ENCODE data around the gene APOA1. TPM values are rescaled to one million over a fixed set of nuclear protein-coding genes. Genes with fewer than 3 reads are reported as not detected.

APOA1 gene
- total and polyA plus RNA-seq, 2 donors: 2.3 to 12.3 TPM

DNA sequence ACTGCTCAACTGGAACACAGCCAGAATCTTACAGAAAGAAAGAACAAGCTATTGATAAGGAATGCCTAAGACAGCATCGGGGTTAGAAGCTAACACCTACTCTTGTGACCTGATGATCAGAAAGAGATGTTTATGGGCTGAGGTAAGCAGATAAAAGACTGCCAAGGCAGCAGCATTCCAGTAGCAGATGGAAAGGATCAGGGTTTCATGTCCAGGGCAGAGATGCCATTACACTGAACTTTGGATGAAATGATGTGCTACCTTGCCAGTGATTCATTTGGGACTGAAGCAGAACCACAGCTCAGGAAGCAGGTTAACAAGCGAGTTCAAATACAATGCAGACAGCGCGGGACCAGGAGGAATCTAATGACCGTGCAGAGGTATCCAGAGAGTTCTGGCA, 27.1 kb upstream of the APOA1 start:
- peaks cover 56 to 90% of the 10 kb centered on the region in 2 donors for H3K36me3 ChIP-seq (ENCODE audit: control insufficient read depth in 2 of 2, insufficient read depth in 2 of 2, low read length in 1 of 2)

DNA sequence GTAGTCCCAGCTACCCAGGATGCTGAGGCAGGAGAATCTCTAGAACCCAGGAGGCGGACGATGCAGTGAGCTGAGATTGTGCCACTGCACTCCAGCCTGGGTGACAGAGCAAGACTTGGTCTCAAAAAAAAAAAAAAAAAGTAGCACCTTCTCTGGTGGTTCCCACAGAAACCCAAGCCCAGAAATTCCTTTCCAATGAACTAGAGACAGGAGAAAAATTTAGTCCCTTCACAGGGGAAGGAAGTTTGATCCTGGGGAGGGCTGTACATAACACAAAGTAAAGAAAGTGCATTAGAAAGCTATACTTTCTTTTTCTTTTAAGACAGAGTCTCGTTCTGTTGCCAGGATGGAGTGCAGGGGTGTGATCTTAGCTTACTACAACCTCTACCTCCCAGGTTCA, 25.5 kb upstream of the APOA1 start:
- 97% methylated on average over 3 of the region's 3 CpGs for WGBS

More for the DNA sequence above, 27.1 kb upstream of the APOA1 start:
- Histone ChIP-seq H3K9me3 (ENCODE audit: control insufficient read depth in 2 of 2, insufficient read depth in 1 of 2, low read length in 1 of 2) (no peaks in the 10 kb centered on the region), H3K4me3 (ENCODE audit: low read length in 2 of 2) (no peak overlapping the region), H3K4me1 (ENCODE audit: control insufficient read depth in 2 of 2, insufficient read depth in 2 of 2, low read length in 2 of 2) (no peaks in the 10 kb centered on the region), H3K27ac (ENCODE audit: low read depth in 1 of 2, low read length in 1 of 2) (no peak overlapping the region), H3K27me3 (ENCODE audit: control insufficient read depth in 2 of 2, insufficient read depth in 1 of 2, low read length in 1 of 2) (no peaks in the 10 kb centered on the region)
- 99% methylated on average over 5 of the region's 5 CpGs for WGBS
- DNase-seq (ENCODE audit: low read depth in 6 of 9, low spot score in 9 of 9): no peak

DNA sequence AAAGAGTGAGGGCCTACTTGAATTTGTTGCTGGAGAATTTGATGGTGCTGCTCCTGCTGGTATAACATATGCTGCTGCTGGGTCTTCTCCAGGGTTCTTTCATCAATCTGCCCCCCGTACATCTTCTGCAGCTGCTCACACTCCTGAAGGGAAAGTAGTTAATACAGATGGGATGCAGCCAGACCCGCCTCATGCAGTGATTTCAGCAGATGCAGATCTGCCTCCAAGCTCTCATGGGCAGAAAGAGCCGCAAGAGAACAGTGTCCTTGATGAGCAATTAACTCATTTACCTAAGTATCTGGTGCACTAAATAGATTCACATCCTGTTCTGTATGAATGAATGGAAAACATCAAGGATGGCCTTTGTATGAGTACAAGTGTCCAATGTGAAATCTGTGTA, 24.8 kb upstream of the APOA1 start:
- Histone ChIP-seq H3K27me3 (ENCODE audit: control insufficient read depth in 2 of 2, insufficient read depth in 1 of 2, low read length in 1 of 2) (no peaks in the 10 kb centered on the region), H3K27ac (ENCODE audit: low read depth in 1 of 2, low read length in 1 of 2) (no peak overlapping the region), H3K36me3 (ENCODE audit: control insufficient read depth in 2 of 2, insufficient read depth in 2 of 2, low read length in 1 of 2) (peaks cover 64 to 89% of the 10 kb centered on the region in 2 donors), H3K4me1 (ENCODE audit: control insufficient read depth in 2 of 2, insufficient read depth in 2 of 2, low read length in 2 of 2) (no peaks in the 10 kb centered on the region), H3K9me3 (ENCODE audit: control insufficient read depth in 2 of 2, insufficient read depth in 1 of 2, low read length in 1 of 2) (no peaks in the 10 kb centered on the region), H3K4me3 (ENCODE audit: low read length in 2 of 2) (no peak overlapping the region)
- WGBS: 97% methylated on average over 3 of the region's 3 CpGs
- no peak for DNase-seq (ENCODE audit: low read depth in 6 of 9, low spot score in 9 of 9)

More for the DNA sequence above, 25.5 kb upstream of the APOA1 start:
- H3K4me3 ChIP-seq (ENCODE audit: low read length in 2 of 2): no peak overlapping the region
- no peak overlapping the region for H3K27ac ChIP-seq (ENCODE audit: low read depth in 1 of 2, low read length in 1 of 2)
- DNase-seq (ENCODE audit: low read depth in 6 of 9, low spot score in 9 of 9): no peak
- H3K36me3 ChIP-seq (ENCODE audit: control insufficient read depth in 2 of 2, insufficient read depth in 2 of 2, low read length in 1 of 2): peaks cover 65 to 89% of the 10 kb centered on the region in 2 donors
- H3K27me3 ChIP-seq (ENCODE audit: control insufficient read depth in 2 of 2, insufficient read depth in 1 of 2, low read length in 1 of 2): no peaks in the 10 kb centered on the region
- H3K9me3 ChIP-seq (ENCODE audit: control insufficient read depth in 2 of 2, insufficient read depth in 1 of 2, low read length in 1 of 2): no peaks in the 10 kb centered on the region
- no peaks in the 10 kb centered on the region for H3K4me1 ChIP-seq (ENCODE audit: control insufficient read depth in 2 of 2, insufficient read depth in 2 of 2, low read length in 2 of 2)

DNA sequence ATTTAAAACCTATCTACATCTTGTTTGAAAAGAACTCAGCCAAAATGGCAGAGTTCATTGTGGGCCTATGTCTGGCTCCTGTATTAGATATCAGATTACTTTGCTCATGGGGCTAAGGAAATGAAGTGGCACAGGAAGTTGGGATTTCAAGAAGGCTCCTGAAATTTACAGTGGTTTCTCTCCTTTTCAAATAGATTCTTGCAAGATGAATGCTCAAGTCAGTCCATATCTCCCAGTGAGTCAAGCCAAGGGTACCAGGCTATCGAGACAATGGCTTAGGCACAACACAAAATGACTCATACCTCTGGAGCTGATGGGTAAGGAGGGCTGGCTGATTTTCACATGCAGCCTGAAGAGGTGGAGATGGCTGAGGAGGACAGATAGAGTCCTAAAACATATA, 24.1 kb upstream of the APOA1 start:
- Histone ChIP-seq H3K4me1 (ENCODE audit: control insufficient read depth in 2 of 2, insufficient read depth in 2 of 2, low read length in 2 of 2) (no peaks in the 10 kb centered on the region), H3K27ac (ENCODE audit: low read depth in 1 of 2, low read length in 1 of 2) (no peak overlapping the region), H3K36me3 (ENCODE audit: control insufficient read depth in 2 of 2, insufficient read depth in 2 of 2, low read length in 1 of 2) (peaks cover 59 to 86% of the 10 kb centered on the region in 2 donors), H3K9me3 (ENCODE audit: control insufficient read depth in 2 of 2, insufficient read depth in 1 of 2, low read length in 1 of 2) (no peaks in the 10 kb centered on the region), H3K27me3 (ENCODE audit: control insufficient read depth in 2 of 2, insufficient read depth in 1 of 2, low read length in 1 of 2) (no peaks in the 10 kb centered on the region), H3K4me3 (ENCODE audit: low read length in 2 of 2) (no peak overlapping the region)
- WGBS: 100% methylated on average over 1 of the region's 1 CpG
- DNase-seq (ENCODE audit: low read depth in 6 of 9, low spot score in 9 of 9): no peak

DNA sequence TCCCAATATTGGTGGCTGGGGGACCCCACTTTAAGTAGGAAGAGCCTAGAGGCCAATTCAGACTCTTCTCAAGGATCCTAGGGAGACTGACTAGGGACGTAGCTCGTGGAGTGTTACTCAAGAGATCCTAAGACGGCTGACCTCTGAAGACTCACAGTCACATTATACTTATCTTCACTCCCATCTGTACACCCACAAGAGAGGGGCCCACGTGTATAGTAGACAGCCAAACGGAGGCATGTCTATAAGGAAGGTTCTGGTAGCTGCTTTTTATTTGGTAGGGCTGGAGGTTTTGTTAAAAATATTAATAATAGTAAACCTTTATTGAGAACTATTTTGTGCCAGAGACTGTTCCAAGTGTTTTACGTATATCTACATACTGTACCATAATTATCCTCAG, 22.9 kb upstream of the APOA1 start:
- Histone ChIP-seq H3K9me3 (ENCODE audit: control insufficient read depth in 2 of 2, insufficient read depth in 1 of 2, low read length in 1 of 2) (no peaks in the 10 kb centered on the region), H3K27me3 (ENCODE audit: control insufficient read depth in 2 of 2, insufficient read depth in 1 of 2, low read length in 1 of 2) (no peaks in the 10 kb centered on the region), H3K27ac (ENCODE audit: low read depth in 1 of 2, low read length in 1 of 2) (no peak overlapping the region), H3K36me3 (ENCODE audit: control insufficient read depth in 2 of 2, insufficient read depth in 2 of 2, low read length in 1 of 2) (peaks cover 59 to 81% of the 10 kb centered on the region in 2 donors), H3K4me1 (ENCODE audit: control insufficient read depth in 2 of 2, insufficient read depth in 2 of 2, low read length in 2 of 2) (peaks cover 4 to 7% of the 10 kb centered on the region in 2 donors), H3K4me3 (ENCODE audit: low read length in 2 of 2) (no peak overlapping the region)
- WGBS: 94% methylated on average over 6 of the region's 6 CpGs
- DNase-seq (ENCODE audit: low read depth in 6 of 9, low spot score in 9 of 9): no peak

DNA sequence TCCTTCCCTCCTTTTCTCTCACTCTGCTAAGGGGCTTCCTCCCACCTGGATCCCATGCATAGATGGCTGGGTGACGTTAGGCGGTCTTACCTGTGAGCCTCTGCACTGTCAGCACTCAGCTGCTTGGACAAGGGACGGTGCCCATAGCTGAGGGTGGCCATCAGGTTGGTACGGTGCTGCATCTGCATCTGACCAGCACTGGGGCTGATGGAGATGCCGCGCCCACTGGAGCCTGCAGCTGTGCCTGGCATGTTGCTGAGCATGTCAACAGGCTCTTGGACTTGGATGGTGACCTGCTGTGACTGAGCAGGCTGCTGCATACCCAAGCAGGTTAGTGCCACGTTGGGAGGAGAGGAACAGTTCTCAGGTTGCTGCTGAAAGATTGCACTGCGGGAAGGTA, 21.8 kb upstream of the APOA1 start:
- Histone ChIP-seq H3K27me3 (ENCODE audit: control insufficient read depth in 2 of 2, insufficient read depth in 1 of 2, low read length in 1 of 2) (no peaks in the 10 kb centered on the region), H3K36me3 (ENCODE audit: control insufficient read depth in 2 of 2, insufficient read depth in 2 of 2, low read length in 1 of 2) (peaks cover 51 to 75% of the 10 kb centered on the region in 2 donors), H3K27ac (ENCODE audit: low read depth in 1 of 2, low read length in 1 of 2) (no peak overlapping the region), H3K4me1 (ENCODE audit: control insufficient read depth in 2 of 2, insufficient read depth in 2 of 2, low read length in 2 of 2) (peaks cover 11 to 19% of the 10 kb centered on the region in 2 donors), H3K4me3 (ENCODE audit: low read length in 2 of 2) (no peak overlapping the region), H3K9me3 (ENCODE audit: control insufficient read depth in 2 of 2, insufficient read depth in 1 of 2, low read length in 1 of 2) (no peaks in the 10 kb centered on the region)
- DNase-seq (ENCODE audit: low read depth in 6 of 9, low spot score in 9 of 9): no peak
- 99% methylated on average over 8 of the region's 8 CpGs for WGBS

DNA sequence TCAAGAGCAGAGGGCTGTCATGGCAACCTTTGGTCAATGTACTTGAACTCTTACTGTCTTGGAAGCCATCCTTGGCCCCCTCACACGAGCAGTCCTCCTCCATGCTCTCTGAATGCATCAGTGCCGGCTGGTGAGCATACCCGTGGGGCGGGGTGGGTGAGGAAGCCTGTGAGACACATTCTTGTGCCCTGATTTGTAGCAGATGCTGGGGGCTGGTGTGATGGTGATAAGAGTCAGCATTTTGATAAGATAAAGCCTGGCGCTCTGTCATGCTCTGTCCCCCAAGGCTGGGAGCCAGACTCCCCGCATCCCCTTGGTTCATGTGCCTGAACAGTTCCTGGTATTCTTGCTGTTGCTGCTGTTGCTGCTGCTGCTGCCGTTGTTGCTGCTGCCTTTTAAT, 20.5 kb upstream of the APOA1 start:
- Histone ChIP-seq H3K36me3 (ENCODE audit: control insufficient read depth in 2 of 2, insufficient read depth in 2 of 2, low read length in 1 of 2) (peaks cover 43 to 62% of the 10 kb centered on the region in 2 donors), H3K4me1 (ENCODE audit: control insufficient read depth in 2 of 2, insufficient read depth in 2 of 2, low read length in 2 of 2) (peaks cover 23 to 31% of the 10 kb centered on the region in 2 donors), H3K9me3 (ENCODE audit: control insufficient read depth in 2 of 2, insufficient read depth in 1 of 2, low read length in 1 of 2) (no peaks in the 10 kb centered on the region), H3K27ac (ENCODE audit: low read depth in 1 of 2, low read length in 1 of 2) (no peak overlapping the region), H3K27me3 (ENCODE audit: control insufficient read depth in 2 of 2, insufficient read depth in 1 of 2, low read length in 1 of 2) (no peaks in the 10 kb centered on the region), H3K4me3 (ENCODE audit: low read length in 2 of 2) (no peak overlapping the region)
- WGBS: 96% methylated on average over 7 of the region's 7 CpGs
- no peak for DNase-seq (ENCODE audit: low read depth in 6 of 9, low spot score in 9 of 9)

DNA sequence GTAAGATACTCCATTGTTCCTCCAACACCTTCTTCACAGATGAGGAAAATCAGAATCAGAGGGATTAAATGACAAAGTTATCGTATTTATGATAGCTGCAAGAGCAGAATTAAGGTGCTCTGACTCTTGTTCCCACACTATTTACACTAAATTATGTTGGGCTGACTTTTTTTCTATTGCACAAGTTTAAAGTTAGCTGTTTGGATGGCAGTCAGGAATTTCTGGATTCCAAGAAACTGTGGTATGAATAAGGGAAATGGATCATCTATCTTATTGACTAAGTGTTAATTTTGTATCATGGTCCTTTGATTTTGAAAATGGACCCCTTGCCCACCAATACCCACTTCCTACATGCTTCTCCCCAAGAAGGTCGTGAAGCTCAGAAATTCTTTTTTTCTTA, 19.9 kb upstream of the APOA1 start:
- no peak overlapping the region for H3K4me3 ChIP-seq (ENCODE audit: low read length in 2 of 2)
- H3K36me3 ChIP-seq (ENCODE audit: control insufficient read depth in 2 of 2, insufficient read depth in 2 of 2, low read length in 1 of 2): peaks cover 38 to 59% of the 10 kb centered on the region in 2 donors
- H3K27me3 ChIP-seq (ENCODE audit: control insufficient read depth in 2 of 2, insufficient read depth in 1 of 2, low read length in 1 of 2): no peaks in the 10 kb centered on the region
- H3K4me1 ChIP-seq (ENCODE audit: control insufficient read depth in 2 of 2, insufficient read depth in 2 of 2, low read length in 2 of 2): peaks cover 29 to 37% of the 10 kb centered on the region in 2 donors
- H3K27ac ChIP-seq (ENCODE audit: low read depth in 1 of 2, low read length in 1 of 2): no peak overlapping the region
- H3K9me3 ChIP-seq (ENCODE audit: control insufficient read depth in 2 of 2, insufficient read depth in 1 of 2, low read length in 1 of 2): no peaks in the 10 kb centered on the region
- over 99% methylated on average over 2 of the region's 2 CpGs for WGBS
- DNase-seq (ENCODE audit: low read depth in 6 of 9, low spot score in 9 of 9): no peak

DNA sequence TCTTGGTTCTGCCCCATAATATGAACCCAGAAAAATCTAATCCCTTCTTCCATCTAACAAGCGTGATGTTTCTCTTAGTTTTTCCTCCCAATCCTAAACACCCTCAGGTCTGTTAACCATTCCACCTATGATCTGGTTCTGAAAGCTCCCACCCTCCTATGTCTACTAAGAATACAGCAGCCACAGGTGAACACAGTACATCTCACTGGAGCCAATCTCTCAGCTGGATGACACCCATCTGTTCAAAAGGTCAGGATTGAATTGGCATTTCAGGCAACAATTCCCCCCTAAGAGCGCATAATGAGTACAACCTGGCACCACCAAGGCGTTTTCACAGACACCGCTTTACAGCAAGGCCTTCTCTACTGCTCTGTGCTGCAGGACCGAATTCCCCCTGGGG, 19.0 kb upstream of the APOA1 start:
- no peak overlapping the region for H3K4me3 ChIP-seq (ENCODE audit: low read length in 2 of 2)
- WGBS: 79% methylated on average over 5 of the region's 5 CpGs
- H3K36me3 ChIP-seq (ENCODE audit: control insufficient read depth in 2 of 2, insufficient read depth in 2 of 2, low read length in 1 of 2): peaks cover 31 to 50% of the 10 kb centered on the region in 2 donors
- H3K9me3 ChIP-seq (ENCODE audit: control insufficient read depth in 2 of 2, insufficient read depth in 1 of 2, low read length in 1 of 2): no peaks in the 10 kb centered on the region
- no peaks in the 10 kb centered on the region for H3K27me3 ChIP-seq (ENCODE audit: control insufficient read depth in 2 of 2, insufficient read depth in 1 of 2, low read length in 1 of 2)
- no peak for DNase-seq (ENCODE audit: low read depth in 6 of 9, low spot score in 9 of 9)
- H3K4me1 ChIP-seq (ENCODE audit: control insufficient read depth in 2 of 2, insufficient read depth in 2 of 2, low read length in 2 of 2): peaks cover 38 to 46% of the 10 kb centered on the region in 2 donors
- H3K27ac ChIP-seq (ENCODE audit: low read depth in 1 of 2, low read length in 1 of 2): no peak overlapping the region

DNA sequence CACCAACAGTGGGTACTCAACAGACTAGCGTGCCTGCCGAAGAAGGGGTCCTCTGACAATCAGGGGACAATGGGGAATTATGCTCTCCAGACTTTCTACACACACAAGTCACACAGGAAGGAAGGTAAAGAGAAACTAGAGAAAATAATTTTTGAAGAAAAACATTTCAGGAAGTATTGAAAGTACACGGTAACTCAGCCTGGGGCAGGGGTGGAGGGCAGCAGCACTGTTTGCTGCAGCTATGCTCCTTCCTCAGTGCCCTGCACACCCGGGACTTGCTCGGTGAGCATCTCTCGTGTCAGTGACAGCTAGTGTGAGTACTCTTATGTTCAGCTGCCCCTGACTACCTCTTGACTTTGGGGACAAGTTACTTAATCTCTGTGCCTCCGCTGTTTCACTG, 18.0 kb upstream of the APOA1 start:
- H3K27me3 ChIP-seq (ENCODE audit: control insufficient read depth in 2 of 2, insufficient read depth in 1 of 2, low read length in 1 of 2): no peaks in the 10 kb centered on the region
- no peak overlapping the region for H3K4me3 ChIP-seq (ENCODE audit: low read length in 2 of 2)
- no peaks in the 10 kb centered on the region for H3K9me3 ChIP-seq (ENCODE audit: control insufficient read depth in 2 of 2, insufficient read depth in 1 of 2, low read length in 1 of 2)
- WGBS: 62% methylated on average over 7 of the region's 7 CpGs
- H3K36me3 ChIP-seq (ENCODE audit: control insufficient read depth in 2 of 2, insufficient read depth in 2 of 2, low read length in 1 of 2): peaks cover 21 to 40% of the 10 kb centered on the region in 2 donors
- peak in 1 of 9 donors; percentile 18 for DNase-seq (ENCODE audit: low read depth in 6 of 9, low spot score in 9 of 9)
- peaks cover 44 to 52% of the 10 kb centered on the region in 2 donors for H3K4me1 ChIP-seq (ENCODE audit: control insufficient read depth in 2 of 2, insufficient read depth in 2 of 2, low read length in 2 of 2)
- H3K27ac ChIP-seq (ENCODE audit: low read depth in 1 of 2, low read length in 1 of 2): no peak overlapping the region
